HEK293T (cell line): ENCODE measurements around the gene TRIM34.
"Not testable (repeated sequence)": the region's sequence is repeated elsewhere in the genome, so short reads cannot be mapped to it uniquely, and the experiment has no call there.

Experiments used
- CTCF ChIA-PET: fragments of 350-600 bp; formaldehyde crosslinking; extraction: SDS; loops from one replicate; lab custom pipeline; 2021; ENCODE audit warnings: antibody characterized with exemption, inconsistent platforms; lab: Yijun Ruan, JAX
- POLR2A ChIA-PET: fragments of 350-600 bp; formaldehyde crosslinking; extraction: SDS; loops from one replicate; lab custom pipeline; 2020; ENCODE audit warnings: antibody characterized with exemption, inconsistent platforms; lab: Yijun Ruan, JAX
- DNase-seq: peaks from one replicate; pipeline ENCODE4 v3.0.0; 2012; ENCODE audit warnings: mixed read lengths; ENCODE audit errors: extremely low spot score
- ARNT ChIP-seq: fragments of 450-650 bp; IDR thresholded peaks from 2 replicates; pipeline ENCODE4 v1.6.1; 2017; ENCODE audit warnings: mild to moderate bottlenecking
- BHLHE40 ChIP-seq: fragments of 450-650 bp; IDR thresholded peaks from 2 replicates; pipeline ENCODE4 v1.6.1; 2016; ENCODE audit warnings: mild to moderate bottlenecking, moderate library complexity, borderline replicate concordance
- CTBP1 ChIP-seq: fragments of 450-650 bp; IDR thresholded peaks from 2 replicates; pipeline ENCODE4 v1.6.1; 2016; ENCODE audit warnings: borderline replicate concordance
- ELF4 ChIP-seq: fragments of 450-650 bp; IDR thresholded peaks from 2 replicates; pipeline ENCODE4 v1.6.1; 2017; ENCODE audit warnings: antibody characterized with exemption
- FOXA1 ChIP-seq: fragments of 450-650 bp; IDR thresholded peaks from 2 replicates; pipeline ENCODE4 v1.6.1; 2016; ENCODE audit warnings: mild to moderate bottlenecking
- FOXK2 ChIP-seq: fragments of 450-650 bp; IDR thresholded peaks from 2 replicates; pipeline ENCODE4 v1.6.1; 2016; ENCODE audit warnings: mild to moderate bottlenecking
- FOXM1 ChIP-seq: fragments of 450-650 bp; IDR thresholded peaks from 2 replicates; pipeline ENCODE4 v1.6.1; 2017; ENCODE audit warnings: mild to moderate bottlenecking, borderline replicate concordance
- HDGF ChIP-seq: fragments of 450-650 bp; IDR thresholded peaks from 2 replicates; pipeline ENCODE4 v1.6.1; 2017; ENCODE audit warnings: antibody characterized with exemption, borderline replicate concordance
- L3MBTL2 ChIP-seq: fragments of 450-650 bp; conservative IDR thresholded peaks from 2 replicates; pipeline ENCODE4 v1.6.1; 2016; ENCODE audit warnings: mild to moderate bottlenecking
- LEF1 ChIP-seq: fragments of 450-650 bp; IDR thresholded peaks from 2 replicates; pipeline ENCODE4 v1.6.1; 2017; ENCODE audit warnings: mild to moderate bottlenecking, borderline replicate concordance
- NFRKB ChIP-seq: fragments of 450-650 bp; IDR thresholded peaks from 2 replicates; pipeline ENCODE4 v1.6.1; 2016; ENCODE audit warnings: mild to moderate bottlenecking, moderate library complexity
- PKNOX1 ChIP-seq: fragments of 450-650 bp; IDR thresholded peaks from 2 replicates; pipeline ENCODE4 v1.6.1; 2016
- SP1 ChIP-seq: fragments of 450-650 bp; IDR thresholded peaks from 2 replicates; pipeline ENCODE4 v1.6.1; 2017
- SUZ12 ChIP-seq: fragments of 450-650 bp; IDR thresholded peaks from 2 replicates; pipeline ENCODE4 v1.6.1; 2016; ENCODE audit warnings: mild to moderate bottlenecking
- TARDBP ChIP-seq: fragments of 450-650 bp; IDR thresholded peaks from 2 replicates; pipeline ENCODE4 v1.6.1; 2016
- ZNF384 ChIP-seq: fragments of 450-650 bp; IDR thresholded peaks from 2 replicates; pipeline ENCODE4 v1.6.1; 2016

Gene TRIM34

GRCh38 chr11:5631969-5632635, 7.3 kb downstream of the TRIM34 start:
- POLR2A ChIA-PET = no interaction called here
- DNase-seq = no peak
- CTCF ChIA-PET = no interaction called here
- TF ChIP-seq FOXK2 (no peak), HDGF (no peak), SP1 (no peak), BHLHE40 (no peak), PKNOX1 (no peak), FOXM1 (no peak), ELF4 (no peak), LEF1 (no peak), CTBP1 (no peak), ZNF384 (no peak), ARNT (no peak), TARDBP (no peak), FOXA1 (no peak), L3MBTL2 (no peak)

- POLR2A ChIA-PET = no interaction called here
- DNase-seq = no peak
- TF ChIP-seq FOXA1 (no peak), ZNF384 (no peak), BHLHE40 (no peak), SP1 (no peak), NFRKB (no peak), CTBP1 (no peak), PKNOX1 (no peak), SUZ12 (no peak), ARNT (no peak), HDGF (no peak), FOXM1 (no peak)
- CTCF ChIA-PET = no interaction called here
Observed at GRCh38 chr11:5639953-5640352, 15.2 kb downstream of the TRIM34 start.

GRCh38 chr11:5643585-5643984, 18.8 kb downstream of the TRIM34 start:
- TF ChIP-seq FOXK2 (no peak), ARNT (no peak), HDGF (no peak), L3MBTL2 (no peak), NFRKB (no peak), CTBP1 (no peak), ELF4 (no peak), ZNF384 (no peak), FOXA1 (no peak), SUZ12 (no peak), SP1 (no peak)
- no peak for DNase-seq
- POLR2A ChIA-PET = no interaction called here
- CTCF ChIA-PET = no interaction called here

GRCh38 chr11:5646139-5646538, 21.3 kb downstream of the TRIM34 start:
- DNase-seq = no peak
- TF ChIP-seq ARNT (no peak), SUZ12 (no peak), BHLHE40 (no peak), ELF4 (no peak), FOXA1 (no peak), HDGF (no peak), NFRKB (no peak), L3MBTL2 (no peak), FOXM1 (no peak), PKNOX1 (no peak), CTBP1 (no peak), ZNF384 (no peak), FOXK2 (no peak)
- CTCF ChIA-PET = no interaction called here
- POLR2A ChIA-PET = no interaction called here

- ChIA-PET CTCF (no interaction called here), POLR2A (no interaction called here)
- DNase-seq = no peak
- TF ChIP-seq FOXK2 = no peak
- no peak for TF ChIP-seq NFRKB
- no peak for TF ChIP-seq TARDBP
- TF ChIP-seq BHLHE40 = no peak
- TF ChIP-seq FOXA1 = no peak
- TF ChIP-seq CTBP1 = no peak
- TF ChIP-seq HDGF = no peak
- no peak for TF ChIP-seq ZNF384
- TF ChIP-seq L3MBTL2 = no peak
- no peak for TF ChIP-seq SUZ12
- TF ChIP-seq FOXM1 = no peak
- TF ChIP-seq PKNOX1 = no peak
- no peak for TF ChIP-seq SP1
- no peak for TF ChIP-seq LEF1
- no peak for TF ChIP-seq ARNT
- TF ChIP-seq ELF4 = no peak
Observed at GRCh38 chr11:5655474-5655873, 30.7 kb downstream of the TRIM34 start.

GRCh38 chr11:5656956-5657355, 32.2 kb downstream of the TRIM34 start:
- POLR2A ChIA-PET, CTCF ChIA-PET, DNase-seq: not testable (repeated sequence)
